Inflammatory macrophage treated with lipopolysaccharide for 4 hours (primary cell): ENCODE measurements around the gene SLC25A13.
A peak's percentile ranks its signal among the peaks of the same experiment; 100 is the strongest.
"Not testable (repeated sequence)": the region's sequence is repeated elsewhere in the genome, so short reads cannot be mapped to it uniquely, and the experiment has no call there.

Source experiments
- DNase-seq: peaks from one replicate; pipeline ENCODE4 v3.0.0-alpha.2; 2020

The SLC25A13 gene, protein sequence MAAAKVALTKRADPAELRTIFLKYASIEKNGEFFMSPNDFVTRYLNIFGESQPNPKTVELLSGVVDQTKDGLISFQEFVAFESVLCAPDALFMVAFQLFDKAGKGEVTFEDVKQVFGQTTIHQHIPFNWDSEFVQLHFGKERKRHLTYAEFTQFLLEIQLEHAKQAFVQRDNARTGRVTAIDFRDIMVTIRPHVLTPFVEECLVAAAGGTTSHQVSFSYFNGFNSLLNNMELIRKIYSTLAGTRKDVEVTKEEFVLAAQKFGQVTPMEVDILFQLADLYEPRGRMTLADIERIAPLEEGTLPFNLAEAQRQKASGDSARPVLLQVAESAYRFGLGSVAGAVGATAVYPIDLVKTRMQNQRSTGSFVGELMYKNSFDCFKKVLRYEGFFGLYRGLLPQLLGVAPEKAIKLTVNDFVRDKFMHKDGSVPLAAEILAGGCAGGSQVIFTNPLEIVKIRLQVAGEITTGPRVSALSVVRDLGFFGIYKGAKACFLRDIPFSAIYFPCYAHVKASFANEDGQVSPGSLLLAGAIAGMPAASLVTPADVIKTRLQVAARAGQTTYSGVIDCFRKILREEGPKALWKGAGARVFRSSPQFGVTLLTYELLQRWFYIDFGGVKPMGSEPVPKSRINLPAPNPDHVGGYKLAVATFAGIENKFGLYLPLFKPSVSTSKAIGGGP

DNA sequence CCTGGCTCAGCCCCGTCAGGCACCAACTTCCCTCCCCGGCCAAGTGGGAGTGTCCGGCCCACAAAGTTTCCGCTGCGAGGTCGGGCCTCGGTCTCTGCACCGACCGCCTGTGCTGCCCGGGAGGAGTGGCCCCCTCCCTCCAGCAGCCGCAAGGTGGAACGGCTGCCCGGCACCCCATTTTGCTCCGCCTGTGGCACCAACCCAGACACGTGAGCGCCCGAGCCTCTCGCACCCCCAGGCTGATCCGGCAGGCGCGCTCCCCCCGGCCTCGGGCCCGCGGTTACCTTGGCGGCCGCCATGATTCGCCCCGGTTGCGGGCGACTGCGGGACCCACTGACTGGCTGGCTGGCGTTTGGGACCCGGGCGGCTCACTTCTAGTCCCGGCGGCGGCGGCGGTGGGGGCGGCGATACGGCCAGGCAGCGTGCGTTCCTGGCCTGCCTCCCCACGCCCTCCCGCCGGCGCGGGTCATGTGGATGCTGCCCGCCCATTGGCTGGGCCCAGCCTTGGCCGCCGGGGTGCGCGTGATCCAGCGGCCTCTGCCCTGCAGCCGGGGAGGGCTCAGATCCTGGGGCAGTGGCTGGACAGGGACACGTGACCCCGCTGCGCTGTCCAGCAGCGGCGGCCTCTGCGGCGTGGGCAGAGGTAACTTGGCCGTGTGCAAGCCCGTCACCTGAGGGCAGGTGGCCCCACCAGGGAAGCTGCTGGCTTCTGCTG lies at the start of gene SLC25A13:
Gene SLC25A13 (minus strand): TSS at position 441 of the 715 bp plus-strand sequence. CDS start 142 bp downstream, at position 299.
- DNase-seq, result peak; percentile 93

DNA sequence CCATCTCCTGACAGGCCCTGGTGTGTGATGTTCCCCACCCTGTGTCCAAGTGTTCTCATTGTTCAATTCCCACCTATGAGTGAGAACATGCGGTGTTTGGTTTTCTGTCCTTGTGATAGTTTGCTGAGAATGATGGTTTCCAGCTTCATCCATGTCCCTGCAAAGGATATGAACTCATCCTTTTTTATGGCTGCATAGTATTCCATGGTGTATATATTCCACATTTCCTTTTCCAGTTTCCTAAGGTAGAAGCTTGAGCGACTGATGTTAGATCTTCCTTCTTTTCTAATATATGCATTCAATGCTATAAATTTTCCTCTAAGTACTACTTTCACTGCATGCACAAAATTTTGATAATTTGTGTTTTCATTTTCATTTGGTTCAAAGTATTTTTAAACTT lies 44.0 kb upstream of the SLC25A13 start:
- DNase-seq, result not testable (repeated sequence)

DNA sequence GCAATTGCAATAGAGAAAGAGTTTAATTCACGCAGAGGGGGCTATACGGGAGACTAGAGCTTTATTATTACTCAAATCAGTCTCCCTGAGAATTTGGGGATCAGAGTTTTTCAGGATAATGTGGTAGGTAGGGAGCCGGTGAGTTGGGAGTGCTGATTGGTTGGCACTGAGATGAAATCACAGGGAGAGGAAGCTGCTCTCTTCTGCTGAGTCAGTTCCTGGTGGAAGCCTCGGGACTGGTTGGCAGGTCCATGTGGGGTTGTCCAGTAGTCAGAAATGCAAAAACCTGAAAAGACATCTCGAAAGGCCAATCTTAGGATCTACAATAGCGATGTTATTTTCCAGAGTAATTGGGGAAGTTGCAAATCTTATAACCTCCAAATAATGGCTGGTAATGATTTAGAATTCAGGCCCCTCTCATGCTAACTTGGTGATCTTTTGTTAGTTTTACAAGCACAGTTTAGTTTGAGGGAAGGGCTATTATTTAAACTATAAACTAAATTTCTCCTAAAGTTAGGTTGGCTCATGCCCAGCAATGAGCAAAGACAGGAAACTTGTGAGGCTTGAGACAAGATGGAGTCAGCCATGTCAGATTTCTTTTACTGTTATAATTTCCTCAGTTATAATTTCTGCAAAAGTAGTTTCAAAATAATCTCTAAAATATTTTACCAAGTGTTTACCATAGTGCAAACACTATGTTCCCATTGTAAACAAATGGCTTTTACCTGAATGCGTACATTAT lies 39.4 kb upstream of the SLC25A13 start:
- no peak for DNase-seq

- peak; percentile 12 for DNase-seq
Measured at GRCh38 chr7:96359876-96360275, 38.0 kb upstream of the SLC25A13 start.

GRCh38 chr7:96358236-96358971 lies 36.5 kb upstream of the SLC25A13 start:
- not testable (repeated sequence) for DNase-seq

DNA sequence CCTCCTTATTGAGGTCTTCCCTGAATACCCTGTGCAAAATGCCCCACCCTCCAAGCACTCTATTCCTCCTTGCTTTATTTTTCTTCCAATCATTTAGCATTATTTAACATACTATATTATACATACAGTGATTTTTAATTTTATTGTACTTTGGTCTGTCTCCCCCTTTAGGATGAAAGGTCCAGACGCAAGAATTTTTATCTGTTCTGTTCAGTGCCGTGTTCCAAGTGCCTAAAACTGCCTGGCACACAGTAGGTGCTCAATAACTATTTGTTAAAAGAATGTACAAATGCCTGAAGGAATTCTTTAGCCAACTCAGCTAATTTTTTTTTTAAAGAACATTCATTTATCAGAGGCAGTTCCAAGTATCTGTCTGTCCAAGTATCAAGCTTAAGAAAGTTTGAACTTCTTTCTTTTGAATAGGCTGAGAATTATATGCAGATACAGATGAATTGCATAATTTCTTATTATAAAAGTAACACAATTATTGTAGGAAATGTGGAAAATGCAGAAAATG lies 34.1 kb upstream of the SLC25A13 start:
- DNase-seq, result no peak

DNA sequence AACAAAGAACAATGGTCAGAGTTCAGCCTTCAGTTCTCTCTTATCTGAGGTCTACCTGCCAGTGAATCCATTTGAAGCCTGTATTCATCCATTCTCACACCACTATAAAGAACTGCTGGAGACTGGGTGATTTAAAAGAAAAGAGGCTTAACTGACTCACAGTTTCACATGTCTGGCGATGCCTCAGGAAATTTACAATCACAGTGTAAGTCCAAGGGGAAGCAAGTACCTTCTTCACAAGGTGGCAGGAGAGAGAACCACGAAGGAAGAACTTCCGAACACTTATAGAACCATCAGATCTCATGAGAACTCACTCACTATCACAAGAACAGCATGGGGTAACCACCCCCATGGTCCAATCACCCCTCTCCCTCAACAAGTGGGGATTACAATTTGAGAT lies 33.0 kb upstream of the SLC25A13 start:
- DNase-seq, result no peak

GRCh38 chr7:96349572-96349971 lies 27.7 kb upstream of the SLC25A13 start:
- no peak for DNase-seq

DNA sequence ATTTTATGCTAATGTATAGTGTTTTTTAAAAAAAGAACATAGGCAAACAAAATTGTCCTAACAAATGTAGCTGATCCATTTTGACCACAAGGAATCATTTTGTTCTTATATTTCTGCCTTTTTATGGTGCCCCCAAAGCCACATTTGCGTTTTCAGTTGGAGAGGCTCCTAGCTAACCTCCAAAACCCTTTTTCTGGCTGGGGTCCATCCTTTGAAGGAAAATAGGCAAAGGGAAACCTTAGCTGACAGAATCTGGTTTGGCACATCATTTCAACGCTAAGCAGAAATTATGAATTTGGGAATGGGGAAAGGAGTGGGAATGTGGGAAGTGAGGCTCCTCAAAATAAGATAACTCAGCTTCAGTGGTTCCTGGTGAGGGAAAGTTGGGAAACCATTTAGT lies 25.6 kb upstream of the SLC25A13 start:
- DNase-seq, result no peak

DNA sequence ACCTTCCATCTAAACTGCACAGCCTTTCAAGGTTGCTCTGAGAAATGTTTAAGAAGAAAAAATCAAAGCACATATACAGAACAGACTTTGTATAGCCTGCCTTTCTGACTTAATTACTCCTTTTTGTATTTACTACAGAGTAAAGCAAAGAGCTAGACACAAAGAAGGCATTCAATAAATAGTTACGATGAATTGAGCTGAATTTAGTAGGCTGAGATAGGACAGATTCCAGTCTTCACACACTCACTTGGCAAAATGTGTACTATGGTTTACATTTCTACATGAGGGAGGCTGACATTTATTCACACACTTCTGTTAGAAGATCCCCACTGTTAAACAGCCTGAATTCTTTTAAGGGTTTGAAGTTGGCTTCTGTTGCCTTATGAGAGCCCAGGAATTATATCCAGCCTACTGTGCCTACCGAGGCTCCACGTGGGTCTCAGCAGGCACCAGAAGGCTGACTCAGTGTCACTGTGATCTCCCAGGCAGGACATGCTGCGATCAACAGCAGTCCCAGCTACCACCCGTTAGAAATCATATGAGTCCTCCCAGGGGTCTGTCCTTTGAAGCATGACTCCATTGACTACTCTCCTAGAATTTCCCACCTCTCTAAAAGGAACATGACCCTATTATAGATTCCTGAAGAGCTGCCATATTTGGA lies 24.5 kb upstream of the SLC25A13 start:
- DNase-seq, result no peak

- no peak for DNase-seq
Measured at GRCh38 chr7:96344236-96344635, 22.3 kb upstream of the SLC25A13 start.

- DNase-seq, result no peak
Measured at GRCh38 chr7:96342049-96342448, 20.2 kb upstream of the SLC25A13 start.

- DNase-seq, result no peak
Measured at GRCh38 chr7:96337519-96337918, 15.6 kb upstream of the SLC25A13 start.

DNA sequence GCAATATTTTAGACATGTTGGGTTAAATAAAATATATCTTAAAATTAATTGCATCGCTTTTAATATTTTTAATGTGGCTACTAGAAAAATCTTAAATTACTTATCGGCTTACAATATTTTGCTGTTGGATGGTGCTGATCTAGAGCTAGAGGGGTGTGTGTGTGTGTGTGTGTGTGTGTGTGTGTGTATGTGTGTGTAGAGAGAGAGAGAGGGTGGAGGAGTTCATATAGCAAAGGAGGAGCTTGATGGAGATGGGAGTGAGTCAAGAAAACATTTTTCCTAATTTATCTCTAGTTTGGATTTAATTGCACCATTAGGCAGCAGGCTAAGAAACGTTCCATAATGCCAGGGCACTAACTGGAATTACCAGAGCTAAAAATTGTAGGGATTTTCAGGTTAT lies 10.4 kb upstream of the SLC25A13 start:
- no peak for DNase-seq

DNA sequence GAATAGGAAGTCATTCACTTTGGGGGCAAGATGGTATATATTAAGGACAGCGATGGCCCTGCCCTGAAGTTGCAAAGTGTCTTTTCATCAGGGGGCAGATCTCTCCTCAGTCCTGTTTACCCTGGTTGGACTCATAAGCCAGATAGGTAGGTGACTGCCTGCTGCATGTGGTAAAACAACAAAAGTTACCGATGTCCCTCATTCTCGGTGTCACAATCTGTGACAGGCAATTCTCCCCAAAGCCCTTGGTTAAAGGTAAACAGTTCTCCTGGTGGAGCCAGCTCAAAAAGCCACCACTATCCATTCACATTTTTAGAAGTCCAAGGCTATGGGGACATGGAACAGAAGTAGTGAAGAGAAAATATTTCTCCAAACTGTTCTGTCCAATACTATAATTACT lies 9.9 kb upstream of the SLC25A13 start:
- no peak for DNase-seq

DNA sequence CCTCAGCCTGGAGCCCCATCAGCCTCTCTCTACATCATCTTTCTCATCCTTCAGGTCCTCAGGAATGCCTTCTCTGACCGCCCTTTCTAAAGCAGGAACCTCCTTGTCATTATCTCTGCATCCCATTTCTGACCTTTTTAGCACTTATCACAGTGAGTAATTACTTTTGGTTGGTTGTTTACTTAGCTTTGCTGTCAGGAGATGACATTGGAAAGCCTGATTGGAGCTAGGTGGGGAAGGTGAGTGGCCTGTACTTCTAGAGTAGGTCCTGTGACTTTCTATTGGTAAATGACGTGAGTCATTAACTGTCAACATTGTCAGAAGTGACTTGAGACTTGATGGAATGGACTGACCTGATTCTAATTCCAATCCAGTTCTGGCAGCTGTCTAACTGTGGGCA lies 9.3 kb upstream of the SLC25A13 start:
- no peak for DNase-seq

DNA sequence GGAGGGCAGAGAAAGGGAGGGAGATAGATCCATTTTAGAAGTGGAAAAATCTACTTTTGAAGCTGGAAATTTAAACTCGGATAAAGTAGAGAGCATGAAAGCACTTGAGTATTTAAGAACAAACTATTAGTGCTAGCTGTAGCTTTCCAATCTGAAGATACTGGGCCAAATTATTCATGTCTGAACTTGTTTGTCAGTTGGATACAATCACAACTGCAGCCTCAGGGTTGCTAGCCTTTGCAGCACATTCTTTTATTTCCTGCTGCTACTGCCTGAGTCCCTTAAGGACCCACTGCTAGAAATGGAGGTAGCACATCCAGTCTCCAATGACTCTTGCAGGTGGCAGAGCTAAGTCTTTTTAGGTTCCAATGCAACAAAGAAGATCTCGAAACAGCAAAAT lies 8.3 kb upstream of the SLC25A13 start:
- no peak for DNase-seq

DNA sequence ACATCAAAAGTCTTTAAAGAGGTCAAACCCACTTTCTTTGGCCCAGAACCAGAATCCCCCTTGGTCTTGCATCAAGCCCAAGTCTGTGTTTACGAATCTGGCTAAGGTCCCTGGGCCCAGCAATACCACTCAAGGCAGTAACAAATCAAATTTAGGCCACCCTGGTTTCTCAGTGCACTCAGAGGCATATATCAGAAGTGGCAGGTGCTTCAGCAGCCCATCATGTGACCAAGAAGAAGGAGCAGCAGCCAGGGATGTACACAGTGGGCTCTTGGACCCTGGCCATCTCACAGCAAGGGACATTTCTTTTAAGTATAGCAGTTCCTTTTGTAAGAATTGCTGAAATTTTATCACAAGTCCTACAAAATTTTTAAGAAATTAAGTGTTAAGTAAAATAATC lies 7.3 kb upstream of the SLC25A13 start:
- DNase-seq, result no peak

- no peak for DNase-seq
Measured at GRCh38 chr7:96328016-96328415, 6.1 kb upstream of the SLC25A13 start.

DNA sequence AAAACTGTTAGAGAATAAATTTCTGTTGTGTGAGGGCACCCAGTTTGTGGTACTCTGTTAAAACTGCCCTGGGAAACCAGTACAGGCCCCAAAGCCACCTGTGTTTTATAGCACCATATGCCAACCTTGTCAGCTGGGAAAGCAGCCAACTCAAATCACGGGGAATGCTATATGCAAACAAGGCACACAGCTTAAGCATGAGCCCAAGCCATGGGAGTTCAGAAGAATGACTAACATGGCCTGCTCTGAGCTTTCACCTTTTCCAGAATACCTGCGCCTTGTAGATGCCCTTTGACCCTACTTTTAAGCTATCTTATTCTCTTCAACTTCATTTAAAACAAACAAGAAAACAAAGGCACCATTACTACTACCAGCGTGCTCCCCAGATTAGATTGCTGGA lies 5.5 kb upstream of the SLC25A13 start:
- DNase-seq, result no peak

DNA sequence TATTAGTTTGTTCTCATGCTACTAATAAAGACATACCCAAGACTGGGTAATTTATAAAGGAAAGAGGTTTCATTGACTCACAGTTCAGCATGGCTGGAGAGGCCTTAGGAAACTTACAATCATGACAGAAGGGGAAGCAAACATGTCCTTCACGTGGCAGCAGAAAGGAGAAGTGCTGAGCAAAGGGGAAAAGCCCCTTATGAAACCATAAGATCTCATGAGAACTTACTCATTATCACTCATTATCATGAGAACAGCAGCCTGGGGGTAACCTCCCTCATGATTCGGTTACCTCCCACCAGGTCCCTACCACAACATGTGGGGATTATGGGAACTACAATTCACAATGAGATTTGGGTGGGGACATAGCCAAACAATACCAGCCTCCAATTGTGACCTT lies 4.9 kb upstream of the SLC25A13 start:
- DNase-seq, result peak; percentile 91
